ENCODE data around the gene SPTLC2.

SPTLC2 gene

GRCh38 chr14:77613201-77613600 lies 3.2 kb downstream of the SPTLC2 start:
- TF ChIP-seq CTCF (IDR thresholded peaks at IDR 0.05; ENCODE audit: borderline replicate concordance, control extremely low read depth, extremely low read depth, insufficient read depth, missing control alignments), result no peak
- no peak for DNase-seq (ENCODE audit: low spot score)
- in situ Hi-C loops (cut with MboI; ENCODE audit: low sequenced_read_pairs, unreplicated experiment), result no loop called here

- TF ChIP-seq CTCF (IDR thresholded peaks at IDR 0.05; ENCODE audit: borderline replicate concordance, control extremely low read depth, extremely low read depth, insufficient read depth, missing control alignments), result no peak
- DNase-seq (ENCODE audit: low spot score), result no peak
- in situ Hi-C loops (cut with MboI; ENCODE audit: low sequenced_read_pairs, unreplicated experiment), result no loop called here
Observed at GRCh38 chr14:77612011-77612620, 4.3 kb downstream of the SPTLC2 start.

GRCh38 chr14:77610553-77610952 lies 5.9 kb downstream of the SPTLC2 start:
- no peak for DNase-seq (ENCODE audit: low spot score)
- in situ Hi-C loops (cut with MboI; ENCODE audit: low sequenced_read_pairs, unreplicated experiment), result no loop called here
- TF ChIP-seq CTCF (IDR thresholded peaks at IDR 0.05; ENCODE audit: borderline replicate concordance, control extremely low read depth, extremely low read depth, insufficient read depth, missing control alignments), result no peak

GRCh38 chr14:77609922-77610321 lies 6.5 kb downstream of the SPTLC2 start:
- in situ Hi-C loops (cut with MboI; ENCODE audit: low sequenced_read_pairs, unreplicated experiment), result no loop called here
- no peak for DNase-seq (ENCODE audit: low spot score)
- TF ChIP-seq CTCF (IDR thresholded peaks at IDR 0.05; ENCODE audit: borderline replicate concordance, control extremely low read depth, extremely low read depth, insufficient read depth, missing control alignments), result no peak

GRCh38 chr14:77607741-77608302 lies 8.6 kb downstream of the SPTLC2 start:
- in situ Hi-C loops (cut with MboI; ENCODE audit: low sequenced_read_pairs, unreplicated experiment), result no loop called here
- TF ChIP-seq CTCF (IDR thresholded peaks at IDR 0.05; ENCODE audit: borderline replicate concordance, control extremely low read depth, extremely low read depth, insufficient read depth, missing control alignments), result no peak
- no peak for DNase-seq (ENCODE audit: low spot score)

GRCh38 chr14:77605392-77605972 lies 11.0 kb downstream of the SPTLC2 start:
- DNase-seq (ENCODE audit: low spot score), result no peak
- TF ChIP-seq CTCF (IDR thresholded peaks at IDR 0.05; ENCODE audit: borderline replicate concordance, control extremely low read depth, extremely low read depth, insufficient read depth, missing control alignments), result no peak
- in situ Hi-C loops (cut with MboI; ENCODE audit: low sequenced_read_pairs, unreplicated experiment), result no loop called here

Data from GM13976 (cell line).